Stimulated activated CD4-positive, alpha-beta T cell treated with anti-CD3 and anti-CD28 coated beads, Interleukin-1b, Interleukin-23, amount 100 ng/mL, for 24 hours (primary cell): Measurements from ENCODE around the gene DEGS2.

Experiments used
- DNase-seq, 4 experiments: peaks; one replicate each; pipeline ENCODE4 v3.0.0-alpha.2; 2020; ENCODE audit warnings: low read depth in 4 of 4, low spot score in 1 of 4

The DEGS2 gene

DNA sequence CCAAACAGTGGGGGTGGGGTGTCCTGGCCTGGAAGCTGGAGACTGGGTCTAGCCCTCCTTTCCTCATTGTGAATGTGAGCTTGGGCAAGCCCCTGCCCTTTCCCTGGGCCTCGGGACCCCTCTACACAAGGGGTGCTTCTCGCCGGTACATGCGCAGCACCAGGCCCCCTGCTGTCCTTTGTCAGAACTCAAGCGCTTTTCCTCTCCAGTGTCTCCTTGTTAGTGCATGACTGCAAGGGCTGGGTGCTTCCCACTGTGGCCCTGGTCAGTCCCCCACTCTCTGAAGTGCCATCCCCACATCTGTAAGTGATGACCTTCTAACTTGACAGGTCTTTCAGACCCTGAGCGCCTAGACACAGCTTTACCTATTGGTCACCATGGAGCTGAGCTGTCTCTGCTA lies 44.2 kb downstream of the DEGS2 start:
- no peak for DNase-seq

GRCh38 chr14:100114109-100114765 lies 45.2 kb downstream of the DEGS2 start:
- DNase-seq: no peak

DNA sequence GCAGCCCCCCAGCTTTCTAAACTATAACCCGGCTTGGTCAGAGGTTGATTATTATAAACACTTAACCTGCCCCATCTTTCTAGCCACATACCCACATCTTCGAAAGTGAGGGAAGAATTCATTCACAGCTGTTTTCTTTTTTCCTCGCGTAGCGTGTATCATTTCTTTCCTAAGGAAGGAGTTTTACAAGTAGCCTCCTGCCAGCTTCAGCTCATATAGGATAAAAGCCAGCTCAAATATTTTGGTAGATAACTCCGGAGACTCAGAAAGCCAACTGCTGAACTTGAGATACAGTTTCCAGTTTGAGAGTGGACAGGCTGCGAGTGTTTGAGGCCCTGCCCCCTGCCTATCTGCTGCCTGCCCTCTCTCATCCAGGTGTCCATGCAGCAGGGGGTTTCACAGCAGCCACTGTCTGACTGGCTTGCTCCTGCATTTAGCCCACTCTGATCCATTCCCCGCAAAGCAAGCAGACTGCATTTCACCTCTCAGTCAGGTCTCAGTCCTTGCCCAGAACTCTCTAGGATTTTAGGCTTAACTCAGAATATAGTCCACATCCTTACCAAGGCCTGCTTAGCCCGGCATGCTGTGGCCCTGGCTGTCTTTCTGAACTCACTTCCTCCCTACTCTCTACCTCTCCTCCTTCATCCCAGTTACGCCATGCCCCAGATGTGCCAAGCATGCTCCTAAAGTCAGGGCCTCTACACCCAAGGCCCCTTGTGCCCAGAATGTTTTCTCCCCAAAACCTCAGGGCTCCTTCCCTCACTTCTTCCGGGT lies 47.3 kb downstream of the DEGS2 start:
- DNase-seq: no peak

- no peak for DNase-seq
Measured at GRCh38 chr14:100110816-100111215, 48.6 kb downstream of the DEGS2 start.

DNA sequence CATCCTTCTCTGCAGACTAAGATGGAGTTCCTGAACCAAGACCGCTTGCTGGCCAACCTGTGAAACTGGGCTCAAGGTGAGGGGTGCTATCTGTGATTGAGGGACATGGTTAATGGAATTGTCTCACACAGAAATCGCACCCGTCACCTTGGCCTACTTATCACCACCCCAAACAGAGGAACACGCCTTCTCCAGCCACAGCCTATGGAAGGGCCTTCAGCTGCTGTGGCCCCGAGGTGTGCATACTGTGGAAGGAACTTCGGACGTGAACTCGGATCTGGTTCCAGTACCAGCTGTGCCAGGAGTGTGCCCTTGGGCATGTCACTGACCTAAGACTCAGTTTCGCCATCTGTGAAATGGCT lies 49.9 kb downstream of the DEGS2 start:
- DNase-seq: no peak

- no peak for DNase-seq
Measured at GRCh38 chr14:100108840-100109593, 50.4 kb downstream of the DEGS2 start.

- DNase-seq: peak; percentile 75 to 88 (median 84)
Measured at GRCh38 chr14:100108042-100108825, 51.2 kb downstream of the DEGS2 start.

GRCh38 chr14:100107236-100107635 lies 52.2 kb downstream of the DEGS2 start:
- DNase-seq: no peak

DNA sequence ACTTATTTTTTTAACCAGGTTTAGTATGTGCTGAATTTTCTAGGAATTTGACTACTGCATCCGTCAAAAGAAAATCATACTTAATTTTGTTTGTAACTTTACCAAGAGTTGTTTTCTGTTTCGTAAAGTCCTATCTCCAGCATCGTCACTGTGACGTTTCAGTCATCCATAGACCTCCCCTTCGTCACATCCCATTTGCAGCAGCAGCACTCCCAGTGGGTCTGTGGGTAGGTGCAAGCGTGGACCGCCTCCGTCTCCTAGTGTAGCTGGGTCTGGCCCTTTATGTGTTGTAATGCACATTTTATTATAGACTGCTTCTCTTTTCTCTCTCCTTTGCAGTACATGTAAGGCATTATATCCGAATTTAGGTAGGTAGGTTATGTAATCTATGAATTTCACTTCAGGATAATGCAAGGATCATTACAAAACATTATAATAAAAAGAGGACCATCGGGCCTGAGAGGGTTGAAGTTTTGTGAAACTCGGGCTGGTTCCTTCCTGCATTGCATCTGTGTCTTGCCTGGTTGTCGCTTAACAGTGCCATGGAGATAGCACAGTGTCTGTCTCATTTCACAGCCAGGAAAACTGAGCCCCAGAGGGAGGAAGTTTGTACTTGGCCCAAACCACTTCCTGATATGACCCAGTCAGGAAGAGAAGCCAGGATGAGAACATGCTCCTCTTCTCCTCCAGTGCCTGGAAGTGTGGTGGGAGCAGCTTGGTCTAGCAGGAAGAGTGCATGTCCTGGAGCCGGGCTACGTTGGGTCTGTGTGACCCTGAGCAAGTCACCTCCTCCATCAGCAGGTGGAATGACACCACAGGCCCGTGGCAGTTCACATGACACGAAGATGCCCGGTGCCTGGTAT lies 53.0 kb downstream of the DEGS2 start:
- DNase-seq: peak in 3 of 4 experiments; percentile 26 to 49 (median 37)

DNA sequence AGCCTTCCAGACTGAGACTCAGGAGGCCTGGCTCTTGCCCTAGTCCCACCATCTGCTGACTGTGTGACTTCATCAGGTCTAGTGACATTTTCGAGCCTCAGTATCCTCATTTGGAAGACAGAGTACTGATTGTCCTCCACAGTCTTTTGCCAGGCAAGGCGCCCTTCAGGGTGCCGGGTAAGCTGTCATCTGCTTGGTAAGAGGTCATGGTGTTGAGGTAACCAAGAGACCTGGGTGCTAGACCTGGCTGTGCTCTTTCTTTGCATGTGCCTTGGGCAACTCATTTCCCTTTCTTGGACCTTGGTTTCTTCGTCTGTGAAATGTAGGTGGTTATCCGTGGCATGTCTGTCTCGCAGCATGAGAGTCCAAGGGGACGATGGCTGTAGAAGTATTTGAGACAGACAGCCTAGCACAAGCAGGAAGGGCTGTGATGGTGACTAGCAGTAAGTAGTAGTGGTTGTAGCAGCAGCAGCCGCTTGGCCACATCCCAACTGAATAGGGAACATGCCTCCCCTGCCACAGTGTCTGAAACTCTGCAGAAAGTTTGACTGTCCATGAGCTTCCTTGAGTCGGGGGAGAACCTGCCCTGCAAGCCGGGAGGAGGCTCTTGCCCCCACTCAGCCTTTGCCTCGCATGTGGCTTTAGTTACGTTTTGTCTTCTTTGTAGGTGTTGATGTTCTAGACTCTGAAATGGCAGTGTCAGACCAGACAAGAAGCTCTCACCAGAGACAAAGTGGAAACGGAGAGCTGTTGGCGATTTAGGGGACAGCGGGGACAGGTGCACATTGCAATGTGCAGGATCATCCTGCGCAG lies 53.9 kb downstream of the DEGS2 start:
- DNase-seq: no peak

DNA sequence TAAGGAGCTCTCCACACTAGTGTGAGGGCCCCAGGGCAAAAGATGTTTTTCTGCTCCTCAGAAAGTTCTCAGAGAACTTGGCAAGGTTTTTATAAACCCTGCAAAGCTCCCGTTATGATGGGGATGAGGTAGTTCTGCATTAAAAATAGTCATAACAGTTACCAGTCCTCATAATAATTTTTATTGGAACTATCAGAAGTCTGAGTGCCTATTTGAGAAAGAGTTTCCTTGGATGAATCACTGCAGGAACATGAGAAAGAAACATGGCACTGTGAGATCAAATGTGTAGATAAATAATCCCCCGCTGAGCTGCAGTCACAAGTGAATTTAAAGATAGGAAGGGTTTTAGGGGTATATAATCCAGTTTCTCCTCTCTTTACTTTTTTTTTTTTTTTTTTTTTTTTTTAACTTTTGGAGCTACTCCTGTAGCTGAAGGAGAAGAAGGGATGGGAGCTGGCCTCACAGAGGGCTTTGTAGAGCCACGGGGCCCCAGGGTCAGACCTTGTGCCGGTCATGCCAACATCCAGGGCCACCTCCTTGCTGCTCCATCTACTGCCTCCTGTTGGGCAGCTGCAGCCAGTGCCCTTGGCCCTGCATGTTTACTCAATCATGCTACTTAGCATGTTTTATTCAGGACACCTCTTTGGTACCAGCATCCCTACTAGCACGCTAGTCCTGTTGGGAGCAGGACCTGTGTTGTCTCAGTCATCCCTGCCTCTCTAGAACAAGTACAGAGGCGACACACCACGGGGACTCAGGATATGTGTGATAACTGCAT lies 54.7 kb downstream of the DEGS2 start:
- DNase-seq: no peak

DNA sequence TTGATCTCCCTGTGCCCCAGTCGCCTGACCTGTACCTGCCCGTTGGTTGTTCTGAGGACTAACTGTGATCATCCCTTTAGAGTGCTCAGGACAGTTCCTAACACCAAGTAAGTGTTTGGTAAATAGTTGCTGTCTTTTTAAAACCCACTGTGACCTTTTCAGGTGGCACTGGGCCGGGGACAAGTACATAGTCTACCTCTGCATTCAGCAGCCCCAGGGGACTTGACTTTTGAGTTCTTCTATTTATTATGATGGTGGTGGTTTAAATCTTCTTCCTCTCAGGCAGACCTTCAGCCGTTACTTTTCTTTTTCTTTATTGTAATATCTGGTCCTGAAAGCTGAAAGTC lies 55.5 kb downstream of the DEGS2 start:
- DNase-seq: no peak

GRCh38 chr14:100103250-100104005 lies 56.0 kb downstream of the DEGS2 start:
- DNase-seq: no peak

GRCh38 chr14:100102156-100102785 lies 57.2 kb downstream of the DEGS2 start:
- DNase-seq: no peak

DNA sequence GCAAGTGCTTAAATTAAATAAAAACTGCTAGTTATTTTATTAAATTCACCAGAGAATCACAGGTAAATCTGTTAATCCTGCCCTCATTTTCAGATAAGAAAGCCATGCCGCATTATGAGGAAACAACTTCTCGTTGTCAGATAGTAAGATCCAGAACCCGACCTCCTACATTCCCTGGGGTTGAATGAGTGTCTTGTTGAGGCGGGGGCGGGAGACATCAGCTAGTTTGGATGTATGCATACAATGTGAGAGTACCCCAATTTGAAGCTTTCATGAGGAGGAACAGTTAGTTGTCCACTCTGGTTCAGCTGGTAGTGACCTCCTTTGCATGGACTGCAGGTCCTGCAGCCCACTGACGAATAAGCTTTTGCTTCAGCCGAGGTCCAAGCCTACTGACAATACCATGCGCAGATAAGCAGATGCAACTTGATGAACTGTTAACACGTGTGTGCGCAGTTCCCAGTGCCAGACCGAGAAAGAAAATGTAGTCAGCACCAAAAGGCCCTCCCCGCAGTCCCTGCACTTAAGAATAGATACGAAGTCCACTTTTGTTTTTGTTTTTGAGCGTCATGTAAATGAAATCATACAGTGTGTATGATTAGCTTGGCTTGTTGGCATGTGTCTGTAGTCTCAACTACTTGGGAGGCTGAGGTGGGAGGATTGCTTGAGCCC lies 59.3 kb downstream of the DEGS2 start:
- DNase-seq: no peak

DNA sequence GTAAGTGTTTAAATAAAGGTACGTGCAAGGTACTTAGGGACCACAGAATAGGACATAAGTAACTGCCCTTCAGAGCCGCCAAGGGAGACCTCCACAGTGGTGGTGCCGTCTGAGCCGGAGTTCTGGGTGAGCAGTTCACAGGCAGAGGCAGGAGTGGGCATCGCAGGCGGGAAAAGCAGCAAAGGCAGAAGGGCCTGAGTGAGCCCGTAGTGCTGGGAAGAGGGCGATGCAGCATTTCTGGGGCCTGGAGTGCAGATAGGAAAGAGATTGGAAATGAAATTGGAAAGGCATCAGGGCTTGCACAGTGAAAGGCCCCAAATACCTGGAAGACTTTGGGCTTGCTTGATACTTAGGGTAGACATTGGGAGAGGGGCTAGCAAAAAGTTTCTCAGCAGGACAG lies 61.3 kb downstream of the DEGS2 start:
- DNase-seq: no peak

DNA sequence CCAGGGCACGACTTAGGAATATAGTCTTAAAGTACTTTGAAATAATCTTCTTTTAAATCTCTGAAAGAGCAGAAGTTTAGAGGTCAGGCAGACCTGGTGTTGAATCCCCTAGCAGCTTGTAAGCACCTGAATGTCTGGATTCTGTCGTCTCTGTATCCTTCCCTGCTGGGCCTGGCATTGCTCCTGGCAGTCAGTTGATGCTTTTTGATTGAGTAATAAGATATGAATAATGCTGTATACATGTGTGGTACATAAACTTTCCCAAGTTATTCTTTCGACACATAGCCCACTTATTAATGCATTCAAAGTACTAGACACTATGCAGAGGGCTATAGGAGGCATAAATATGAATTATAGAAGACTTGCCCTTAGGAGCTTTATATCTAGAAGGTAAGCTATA lies 62.8 kb downstream of the DEGS2 start:
- DNase-seq: no peak
